GM23338 (cell line): ENCODE data around the gene CYTH3. TPM values are rescaled to one million over a fixed set of nuclear protein-coding genes. Genes with fewer than 3 reads are reported as not detected.
"Not testable (repeated sequence)": the region's sequence is repeated elsewhere in the genome, so short reads cannot be mapped to it uniquely, and the experiment has no call there.

ENCODE experiments used
- ATAC-seq: fragments of 200-7000 bp; cut with Tn5 transposase; 3 replicates; pipeline ENCODE4 v1.9.1; 2020
- DNase-seq: peaks from one replicate; pipeline ENCODE4 v3.0.0-alpha.2; 2015; ENCODE audit warnings: low spot score
- H2AFZ ChIP-seq: fragments of 200-600 bp; sonication (generic); 2 replicates; pipeline ENCODE4 v1.8.0; 2016; ENCODE audit warnings: antibody characterized with exemption, mild to moderate bottlenecking, moderate library complexity
- H3F3A ChIP-seq: fragments of 200-600 bp; sonication (generic); replicated peaks from 2 replicates; pipeline ENCODE4 v1.8.0; 2017; ENCODE audit warnings: antibody characterized with exemption, mixed run types, low read depth
- H3K27ac ChIP-seq: fragments of 200-600 bp; sonication (generic); 2 replicates; pipeline ENCODE4 v1.6.1; 2016; ENCODE audit warnings: low read depth
- H3K27me3 ChIP-seq: fragments of 200-600 bp; sonication (generic); 2 replicates; pipeline ENCODE4 v1.8.0; 2016; ENCODE audit warnings: mild to moderate bottlenecking, mixed run types, moderate library complexity; ENCODE audit not compliant: insufficient read depth
- H3K36me3 ChIP-seq: fragments of 200-600 bp; sonication (generic); 2 replicates; pipeline ENCODE4 v1.8.0; 2016; ENCODE audit warnings: mild to moderate bottlenecking; ENCODE audit not compliant: insufficient read depth
- H3K4me1 ChIP-seq: fragments of 200-600 bp; sonication (generic); 2 replicates; pipeline ENCODE4 v1.8.0; 2016; ENCODE audit warnings: mild to moderate bottlenecking, moderate library complexity; ENCODE audit not compliant: insufficient read depth
- H3K4me2 ChIP-seq: fragments of 200-600 bp; sonication (generic); 2 replicates; pipeline ENCODE4 v1.7.1; 2017; ENCODE audit warnings: mixed run types
- H3K4me3 ChIP-seq: fragments of 200-600 bp; sonication (generic); 2 replicates; pipeline ENCODE4 v1.6.1; 2016; ENCODE audit warnings: mixed run types
- H3K79me2 ChIP-seq: fragments of 200-600 bp; sonication (generic); replicated peaks from 2 replicates; pipeline ENCODE4 v1.8.0; 2017; ENCODE audit warnings: mild to moderate bottlenecking; ENCODE audit not compliant: insufficient read depth
- H3K9me2 ChIP-seq: fragments of 200-600 bp; sonication (generic); 2 replicates; pipeline ENCODE4 v1.8.0; 2017; ENCODE audit not compliant: insufficient read depth
- H4K20me1 ChIP-seq: fragments of 200-600 bp; sonication (generic); replicated peaks from 2 replicates; pipeline ENCODE4 v1.8.0; 2017; ENCODE audit warnings: mild to moderate bottlenecking; ENCODE audit not compliant: insufficient read depth
- H3K27ac Mint-ChIP-seq: 2 replicates; pipeline ENCODE4 v1.8.0; 2020; ENCODE audit warnings: inconsistent platforms, mild to moderate bottlenecking, moderate library complexity, mixed read lengths
- H3K27me3 Mint-ChIP-seq: 3 replicates; pipeline ENCODE4 v1.8.0; 2022; ENCODE audit warnings: low read depth, mild to moderate bottlenecking, moderate library complexity, mixed read lengths, inconsistent platforms; ENCODE audit not compliant: insufficient read depth, poor library complexity
- H3K36me3 Mint-ChIP-seq: 3 replicates; pipeline ENCODE4 v1.8.0; 2021; ENCODE audit warnings: low read depth, mild to moderate bottlenecking, inconsistent platforms, moderate library complexity, mixed read lengths
- H3K4me1 Mint-ChIP-seq: 3 replicates; pipeline ENCODE4 v1.8.0; 2020; ENCODE audit warnings: mild to moderate bottlenecking, inconsistent platforms, mixed read lengths
- H3K4me3 Mint-ChIP-seq: 3 replicates; pipeline ENCODE4 v1.8.0; 2021; ENCODE audit warnings: moderate library complexity, mild to moderate bottlenecking, inconsistent platforms, mixed read lengths
- H3K9me3 Mint-ChIP-seq: 3 replicates; pipeline ENCODE4 v1.8.0; 2020; ENCODE audit warnings: moderate library complexity, mild to moderate bottlenecking, inconsistent platforms, mixed read lengths
- CTCF ChIP-seq, 2 experiments: fragments of 200-600 bp in 1 of 2; sonication (generic) in 1 of 2; conservative IDR thresholded peaks; 2 replicates each; pipeline versions ENCODE4 v1.5.1 to v1.6.1; 2016 to 2017; ENCODE audit warnings: antibody characterized with exemption in 2 of 2, low read depth in 2 of 2, mild to moderate bottlenecking in 2 of 2, moderate library complexity in 1 of 2
- JUNB ChIP-seq: IDR thresholded peaks from one replicate; pipeline ENCODE4 v1.6.1; 2016; ENCODE audit warnings: antibody characterized with exemption; ENCODE audit not compliant: unreplicated experiment
- NANOG ChIP-seq: IDR thresholded peaks from 2 replicates; pipeline ENCODE4 v1.6.1; 2016; ENCODE audit warnings: antibody characterized with exemption, borderline replicate concordance
- REST ChIP-seq: IDR thresholded peaks from one replicate; pipeline ENCODE4 v1.6.1; 2018; ENCODE audit warnings: antibody characterized with exemption; ENCODE audit not compliant: unreplicated experiment
- STAT1 ChIP-seq: IDR thresholded peaks from one replicate; pipeline ENCODE4 v1.6.1; 2016; ENCODE audit warnings: antibody characterized with exemption; ENCODE audit not compliant: unreplicated experiment
- ZNF114 ChIP-seq: fragments of 250-450 bp; sonication (Bioruptor Pico); IDR thresholded peaks from 2 replicates; pipeline ENCODE4 v1.5.0; 2020; ENCODE audit warnings: mild to moderate bottlenecking, moderate library complexity
- ZNF331 ChIP-seq: fragments of 250-450 bp; sonication (Bioruptor Pico); IDR thresholded peaks from 2 replicates; pipeline ENCODE4 v1.5.0; 2020; ENCODE audit warnings: low read depth, mild to moderate bottlenecking, moderate library complexity
- polyA plus RNA-seq: library from polyadenylated mRNA; unstranded; fragments of >200 nt; fragmentation: Nextera tagmentation; extraction: Ambion mirVana; gene quantifications from 2 replicates; pipeline ENCODE4 v1.2.1, GENCODE V29; 2016
- total RNA-seq: library from RNA; depleted of rRNA; stranded (reverse); fragments of >200 nt; shearing (Covaris generic); gene quantifications from 2 replicates; pipeline ENCODE4 v1.2.3, GENCODE V29; 2014

CYTH3 gene
- total and polyA plus RNA-seq, 2 experiments from 2014 or later, result 4.6 to 15.3 TPM

- DNase-seq, H2AFZ ChIP-seq, H3K4me1 ChIP-seq, H3F3A ChIP-seq, H3K36me3 Mint-ChIP-seq, ATAC-seq, H4K20me1 ChIP-seq, H3K27ac Mint-ChIP-seq, H3K4me3 Mint-ChIP-seq, H3K4me2 ChIP-seq, H3K36me3 ChIP-seq, H3K27me3 Mint-ChIP-seq, H3K9me2 ChIP-seq, H3K4me3 ChIP-seq, H3K27me3 ChIP-seq, H3K4me1 Mint-ChIP-seq, H3K9me3 Mint-ChIP-seq: not testable (repeated sequence)
- Histone ChIP-seq H3K27ac (peak overlapping the region; percentile 39; the same call in 1 of the 2 replicates), H3K79me2 (peaks cover 19% of the 10 kb centered on the region)
These were observed 81.9 kb downstream of the CYTH3 start for GRCh38 chr7:6190563-6190962.

GRCh38 chr7:6188389-6188788 is 84.0 kb downstream of the CYTH3 start:
- H3K9me2 ChIP-seq, result no peaks in the 10 kb centered on the region
- H3K4me2 ChIP-seq, result no peak overlapping the region
- H3K27me3 ChIP-seq, result no peaks in the 10 kb centered on the region
- no peaks in the 10 kb centered on the region; the same call in 1 of the 2 replicates for H3K36me3 ChIP-seq
- Mint-ChIP-seq H3K27ac (no peak overlapping the region; the same call in 1 of the 2 replicates), H3K36me3 (peaks cover 2% of the 10 kb centered on the region; the same call in 2 of the 3 replicates), H3K4me3 (no peak overlapping the region), H3K4me1 (peaks cover 4% of the 10 kb centered on the region; the same call in 1 of the 3 replicates), H3K27me3 (peaks cover 4% of the 10 kb centered on the region), H3K9me3 (no peaks in the 10 kb centered on the region)
- H3K79me2 ChIP-seq, result peaks cover 17% of the 10 kb centered on the region
- H3F3A ChIP-seq, result no peaks in the 10 kb centered on the region
- no peak overlapping the region for H3K27ac ChIP-seq
- DNase-seq, result no peak
- H3K4me1 ChIP-seq, result no peaks in the 10 kb centered on the region
- H4K20me1 ChIP-seq, result no peaks in the 10 kb centered on the region
- H2AFZ ChIP-seq, result no peak overlapping the region
- TF ChIP-seq ZNF331 (CRISPR knock-in tag), result no peak
- no peak for TF ChIP-seq ZNF114
- peak; percentile 67 for TF ChIP-seq REST
- no peak overlapping the region for H3K4me3 ChIP-seq
- ATAC-seq, result no peak

DNA sequence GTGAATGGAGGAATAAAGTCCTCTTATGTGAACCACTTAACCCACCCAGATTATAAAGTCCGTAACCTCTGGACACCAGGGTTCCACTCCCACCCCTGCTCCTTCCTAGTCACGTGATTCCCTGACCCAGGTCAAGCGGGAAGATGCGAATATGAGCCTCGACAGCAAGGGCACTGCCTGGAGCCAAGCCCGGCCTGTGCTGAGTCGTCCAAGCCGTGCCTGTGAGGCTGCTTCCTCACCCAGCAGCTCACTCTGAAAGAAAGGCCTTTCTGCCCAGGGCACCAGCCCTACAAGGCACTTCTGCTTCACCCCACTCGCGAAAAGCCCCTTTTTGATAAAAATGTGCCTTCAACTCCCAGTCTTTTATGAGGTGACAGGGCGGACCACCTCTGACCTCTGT is 85.8 kb downstream of the CYTH3 start:
- no peak overlapping the region for H3K4me3 Mint-ChIP-seq
- Histone ChIP-seq H4K20me1 (no peaks in the 10 kb centered on the region), H3F3A (no peaks in the 10 kb centered on the region), H3K4me3 (no peak overlapping the region), H3K36me3 (no peaks in the 10 kb centered on the region; the same call in 1 of the 2 replicates), H3K27ac (no peak overlapping the region), H3K4me2 (no peak overlapping the region), H3K79me2 (peaks cover 2% of the 10 kb centered on the region; the same call in 1 of the 2 replicates), H3K4me1 (no peaks in the 10 kb centered on the region), H2AFZ (no peak overlapping the region), H3K9me2 (no peaks in the 10 kb centered on the region), H3K27me3 (no peaks in the 10 kb centered on the region)
- H3K9me3 Mint-ChIP-seq, result no peaks in the 10 kb centered on the region
- peaks cover 4% of the 10 kb centered on the region for H3K27me3 Mint-ChIP-seq
- H3K27ac Mint-ChIP-seq, result peak overlapping the region; percentile 22; the same call in 1 of the 2 replicates
- ATAC-seq, result peak; percentile 45; the same call in 2 of the 3 replicates
- no peak for TF ChIP-seq REST
- no peak for TF ChIP-seq STAT1
- TF ChIP-seq NANOG, result no peak
- no peak for TF ChIP-seq JUNB
- 0 out of 4 replicates have a peak, but pooled peaks of 1 of the 2 experiments have one; percentile 9 for TF ChIP-seq CTCF (conservative IDR thresholded peaks at IDR 0.05; ENCODE audit: low read depth in 2 of 2)
- peaks cover 2% of the 10 kb centered on the region; the same call in 2 of the 3 replicates for H3K36me3 Mint-ChIP-seq
- DNase-seq, result no peak
- H3K4me1 Mint-ChIP-seq, result peaks cover 4% of the 10 kb centered on the region; the same call in 1 of the 3 replicates
